GM18526 (cell line): Measurements from ENCODE around the gene SPEM1.

Experiments used
- POLR2A ChIP-seq: IDR thresholded peaks from 3 replicates; pipeline ENCODE4 v1.6.1; 2011; ENCODE audit not compliant: insufficient read length; ENCODE audit errors: extremely low read depth

SPEM1 gene, protein sequence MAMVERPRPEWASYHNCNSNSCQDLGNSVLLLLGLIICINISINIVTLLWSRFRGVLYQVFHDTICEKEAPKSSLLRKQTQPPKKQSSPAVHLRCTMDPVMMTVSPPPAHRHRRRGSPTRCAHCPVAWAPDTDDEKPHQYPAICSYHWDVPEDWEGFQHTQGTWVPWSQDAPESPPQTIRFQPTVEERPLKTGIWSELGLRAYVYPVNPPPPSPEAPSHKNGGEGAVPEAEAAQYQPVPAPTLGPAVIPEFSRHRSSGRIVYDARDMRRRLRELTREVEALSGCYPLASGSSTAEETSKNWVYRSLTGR

DNA sequence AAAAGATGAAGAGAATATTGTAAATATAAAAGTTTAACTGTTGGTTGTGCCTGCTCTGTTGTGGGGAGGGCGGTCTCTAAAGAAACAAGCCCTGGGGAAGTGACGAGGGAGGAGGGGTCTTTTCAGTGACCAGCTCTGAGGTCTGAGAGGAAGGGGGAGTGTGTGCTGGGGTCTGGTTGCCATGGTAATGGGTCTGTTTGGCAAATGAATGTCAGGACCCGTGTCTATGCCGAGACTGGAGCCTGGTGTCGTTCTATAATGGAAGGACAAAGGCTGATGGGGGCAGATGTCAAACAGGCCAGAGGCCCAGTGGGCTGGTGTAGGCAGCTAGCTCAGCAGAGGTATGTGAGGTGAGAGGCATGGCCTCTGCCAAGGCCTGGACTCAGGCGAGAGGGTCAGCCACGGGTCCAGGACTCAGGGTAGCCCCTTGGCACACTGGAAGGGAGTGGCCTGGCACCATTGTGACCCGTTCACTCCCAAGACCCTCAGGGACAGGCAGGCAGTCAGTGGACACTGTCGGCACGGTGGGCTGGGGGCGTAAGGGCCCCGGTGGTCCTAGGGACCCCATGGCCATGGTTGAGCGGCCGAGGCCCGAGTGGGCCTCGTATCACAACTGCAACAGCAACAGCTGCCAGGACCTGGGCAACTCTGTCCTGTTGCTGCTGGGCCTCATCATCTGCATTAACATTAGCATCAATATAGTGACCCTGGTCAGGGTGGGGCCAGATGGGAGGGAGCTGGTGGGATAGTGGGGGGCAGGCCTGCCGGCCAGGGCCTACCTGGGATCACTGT is at the start of gene SPEM1:
Gene SPEM1 (plus strand): TSS at position 506 of the 792 bp plus-strand sequence. CDS start 61 bp downstream, at position 567.
- no peak for TF ChIP-seq POLR2A

GRCh38 chr17:7370853-7371252 is 49.3 kb upstream of the SPEM1 start:
- TF ChIP-seq POLR2A: no peak

DNA sequence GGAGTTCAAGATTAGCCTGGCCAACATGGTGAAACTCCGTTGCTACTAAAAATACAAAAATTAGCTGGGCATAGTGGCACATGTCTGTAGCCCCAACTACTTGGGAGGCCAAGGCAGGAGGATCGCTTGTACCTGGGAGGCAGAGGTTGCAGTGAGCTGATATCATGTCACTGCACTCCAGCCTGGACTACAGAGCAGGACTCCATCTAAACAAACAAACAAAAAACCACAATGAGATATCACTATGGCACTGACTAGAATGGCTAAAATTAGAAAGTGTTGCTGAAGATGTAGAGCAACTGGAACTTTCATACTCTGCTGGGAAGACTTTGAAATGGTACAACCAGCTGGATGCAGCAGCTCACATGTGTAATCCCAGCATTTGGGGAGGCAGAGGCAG is 45.8 kb upstream of the SPEM1 start:
- TF ChIP-seq POLR2A: no peak

GRCh38 chr17:7379134-7379533 is 41.0 kb upstream of the SPEM1 start:
- TF ChIP-seq POLR2A: no peak

DNA sequence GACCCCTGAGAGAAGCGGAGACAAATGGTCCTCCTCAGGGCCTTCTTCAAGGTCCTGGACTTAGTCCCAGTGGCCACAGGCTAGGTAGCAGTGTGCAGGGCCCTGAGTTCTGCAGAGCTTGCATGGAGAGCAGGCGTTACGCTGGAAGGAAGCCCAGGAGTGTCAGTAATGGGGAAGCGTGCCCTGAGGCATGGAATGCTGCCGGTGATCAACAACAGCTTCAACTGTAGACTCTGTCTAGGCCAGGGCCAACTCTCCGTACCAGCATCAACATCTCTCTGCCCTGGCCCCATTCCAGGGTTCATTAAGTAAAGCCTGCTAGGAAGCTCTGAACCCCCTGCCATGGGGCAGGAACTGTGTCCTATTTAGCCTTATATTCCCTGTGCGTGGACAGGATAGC is 39.8 kb upstream of the SPEM1 start:
- TF ChIP-seq POLR2A: no peak

- no peak for TF ChIP-seq POLR2A
Measured at GRCh38 chr17:7380855-7381683, 39.1 kb upstream of the SPEM1 start, which contains the start of gene TNK1. Gene TNK1, plus strand, starts transcription at chr17:7381089. Its CDS starts 1,838 bp downstream, at chr17:7382927.

DNA sequence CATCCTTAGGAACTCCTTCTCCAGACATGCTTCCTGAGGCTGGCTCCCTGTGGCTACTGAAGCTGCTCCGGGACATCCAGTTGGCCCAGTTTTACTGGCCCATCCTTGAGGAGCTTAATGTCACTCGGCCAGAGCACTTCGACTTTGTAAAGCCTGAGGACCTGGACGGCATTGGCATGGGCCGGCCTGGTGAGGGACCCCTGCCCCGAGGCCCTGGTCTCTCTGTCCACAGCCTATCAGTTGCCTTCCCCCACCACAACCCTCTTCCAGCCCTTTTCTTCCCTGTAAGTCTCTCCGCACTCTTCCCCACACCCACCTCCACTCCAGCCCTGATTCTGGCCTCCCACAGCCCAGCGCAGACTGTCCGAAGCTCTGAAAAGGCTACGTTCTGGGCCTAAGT is 37.2 kb upstream of the SPEM1 start:
- no peak for TF ChIP-seq POLR2A

GRCh38 chr17:7383371-7383741 is 36.8 kb upstream of the SPEM1 start:
- TF ChIP-seq POLR2A: no peak

- TF ChIP-seq POLR2A: peak; percentile 45
Measured at GRCh38 chr17:7383742-7384488, 36.2 kb upstream of the SPEM1 start.

- TF ChIP-seq POLR2A: no peak
Measured at GRCh38 chr17:7384489-7385081, 35.5 kb upstream of the SPEM1 start.

DNA sequence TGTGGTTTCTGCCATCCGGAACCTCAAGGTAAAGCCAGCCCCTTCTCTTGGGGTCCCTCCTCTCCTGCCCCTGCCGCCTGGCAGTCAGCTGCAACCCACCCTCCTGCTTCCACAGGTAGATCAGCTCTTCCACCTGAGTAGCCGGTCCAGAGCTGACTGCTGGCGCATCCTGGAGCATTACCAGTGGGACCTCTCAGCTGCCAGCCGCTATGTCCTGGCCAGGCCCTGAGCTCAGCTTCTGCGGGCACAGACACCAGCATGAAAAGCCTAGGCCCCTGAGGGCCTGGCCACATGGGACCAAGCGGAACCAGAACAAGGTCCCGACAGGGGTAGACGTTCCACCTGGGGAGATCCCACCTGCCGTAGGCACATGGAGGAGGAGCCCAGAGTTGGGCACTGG is 31.3 kb upstream of the SPEM1 start:
- TF ChIP-seq POLR2A: no peak

GRCh38 chr17:7389924-7390910 is 29.9 kb upstream of the SPEM1 start:
- no peak for TF ChIP-seq POLR2A

GRCh38 chr17:7391307-7391706 is 28.8 kb upstream of the SPEM1 start:
- TF ChIP-seq POLR2A: no peak
